ENCODE results near the gene NCF4.

NCF4 gene

GRCh38 chr22:36894266-36894665, 33.5 kb downstream of the NCF4 start:
- no peak for DNase-seq (ENCODE audit: low spot score)

GRCh38 chr22:36897611-36898010, 36.8 kb downstream of the NCF4 start:
- no peak for DNase-seq (ENCODE audit: low spot score)

GRCh38 chr22:36898690-36899089, 37.9 kb downstream of the NCF4 start:
- DNase-seq (ENCODE audit: low spot score) = no peak

- no peak for DNase-seq (ENCODE audit: low spot score)
These were observed 38.7 kb downstream of the NCF4 start for GRCh38 chr22:36899498-36899897.

GRCh38 chr22:36900225-36900624, 39.4 kb downstream of the NCF4 start:
- no peak for DNase-seq (ENCODE audit: low spot score)

- DNase-seq (ENCODE audit: low spot score) = no peak
These were observed 40.1 kb downstream of the NCF4 start for GRCh38 chr22:36900880-36901279.

- no peak for DNase-seq (ENCODE audit: low spot score)
These were observed 40.8 kb downstream of the NCF4 start for GRCh38 chr22:36901411-36902142.

- no peak for DNase-seq (ENCODE audit: low spot score)
These were observed 41.5 kb downstream of the NCF4 start for GRCh38 chr22:36902143-36902926.

GRCh38 chr22:36904260-36904880, 43.6 kb downstream of the NCF4 start:
- DNase-seq (ENCODE audit: low spot score) = no peak

- DNase-seq (ENCODE audit: low spot score) = no peak
These were observed 46.7 kb downstream of the NCF4 start for GRCh38 chr22:36907253-36908195.

- no peak for DNase-seq (ENCODE audit: low spot score)
These were observed 49.7 kb downstream of the NCF4 start for GRCh38 chr22:36910461-36910860.

- DNase-seq (ENCODE audit: low spot score) = no peak
These were observed 51.3 kb downstream of the NCF4 start for GRCh38 chr22:36911887-36912661.

- DNase-seq (ENCODE audit: low spot score) = no peak
These were observed 52.1 kb downstream of the NCF4 start for GRCh38 chr22:36912694-36913426.

GRCh38 chr22:36913427-36914389, 52.9 kb downstream of the NCF4 start, which contains the start of gene CSF2RB:
Gene CSF2RB, plus strand, starts transcription at chr22:36913628. Its CDS starts 8,580 bp downstream, at chr22:36922208.
- no peak for DNase-seq (ENCODE audit: low spot score)

- DNase-seq (ENCODE audit: low spot score) = no peak
These were observed 53.6 kb downstream of the NCF4 start for GRCh38 chr22:36914390-36914752.

- no peak for DNase-seq (ENCODE audit: low spot score)
These were observed 55.2 kb downstream of the NCF4 start for GRCh38 chr22:36916034-36916433.

- DNase-seq (ENCODE audit: low spot score) = no peak
These were observed 57.9 kb downstream of the NCF4 start for GRCh38 chr22:36918586-36919284.

- no peak for DNase-seq (ENCODE audit: low spot score)
These were observed 60.7 kb downstream of the NCF4 start for GRCh38 chr22:36921309-36922104.

All from COLO829 (cell line).